A549 (cell line): ENCODE measurements around the gene RGPD4.

Source experiments
- BHLHE40 ChIP-seq: IDR thresholded peaks from 2 replicates; pipeline ENCODE4 v1.6.1; 2012; ENCODE audit warnings: low read depth, low read length, inconsistent platforms
- HDAC2 ChIP-seq: fragments of 200-600 bp; sonication (generic); IDR thresholded peaks from 2 replicates; pipeline ENCODE4 v1.6.1; 2016
- MAFK ChIP-seq: fragments of 450-650 bp; IDR thresholded peaks from 2 replicates; pipeline ENCODE4 v1.6.1; 2014; ENCODE audit not compliant: partially characterized antibody
- MYC ChIP-seq: IDR thresholded peaks from 2 replicates; pipeline ENCODE4 v1.6.1; 2012; ENCODE audit warnings: mild to moderate bottlenecking, inconsistent platforms, low read length, improper control_type of control experiment, borderline replicate concordance
- NR3C1 ChIP-seq: fragments of >200 bp; sonication (Bioruptor Twin); formaldehyde crosslinking; IDR thresholded peaks from 3 replicates; pipeline ENCODE4 v1.6.1; 2017
- POLR2A ChIP-seq: IDR thresholded peaks from 2 replicates; pipeline ENCODE4 v1.6.1; 2012; ENCODE audit warnings: mild to moderate bottlenecking, low read length
- RAD21 ChIP-seq, 2 experiments: fragments of >200 bp in 1 of 2; sonication (Bioruptor Twin) in 1 of 2; formaldehyde crosslinking in 1 of 2; IDR thresholded peaks in 1 of 2; conservative IDR thresholded peaks in 1 of 2; 2 replicates in 1 of 2; 3 replicates in 1 of 2; pipeline ENCODE4 v1.6.1; 2012 to 2018; ENCODE audit warnings: inconsistent platforms in 1 of 2
- RFX5 ChIP-seq: fragments of 450-650 bp; IDR thresholded peaks from 2 replicates; pipeline ENCODE4 v1.7.1; 2014; ENCODE audit warnings: antibody characterized with exemption, mild to moderate bottlenecking, moderate library complexity
- TF ChIP-seq, protein P1 (sequence below): fragments of >200 bp; sonication (Bioruptor Twin); formaldehyde crosslinking; IDR thresholded peaks from 3 replicates; pipeline ENCODE4 v1.5.1; 2016
- TF ChIP-seq, protein P2 (sequence below): fragments of >200 bp; sonication (Bioruptor Twin); formaldehyde crosslinking; IDR thresholded peaks from 2 replicates; pipeline ENCODE4 v1.6.1; 2016
- TF ChIP-seq, protein P3 (sequence below): fragments of 200-600 bp; sonication (generic); IDR thresholded peaks from 2 replicates; pipeline ENCODE4 v1.6.1; 2016; ENCODE audit warnings: antibody characterized with exemption, mild to moderate bottlenecking, moderate library complexity
- TF ChIP-seq, protein P4 (sequence below): IDR thresholded peaks from 2 replicates; pipeline ENCODE4 v1.6.1; 2012
- TF ChIP-seq, protein P5 (sequence below): fragments of 150-350 bp; IDR thresholded peaks from 2 replicates; pipeline ENCODE4 v1.6.1; 2014; ENCODE audit warnings: low read depth, mild to moderate bottlenecking, low read length
- TF ChIP-seq, protein P6 (sequence below): fragments of 450-650 bp; IDR thresholded peaks from 2 replicates; pipeline ENCODE4 v1.6.1; 2014; ENCODE audit warnings: antibody characterized with exemption

DNA sequence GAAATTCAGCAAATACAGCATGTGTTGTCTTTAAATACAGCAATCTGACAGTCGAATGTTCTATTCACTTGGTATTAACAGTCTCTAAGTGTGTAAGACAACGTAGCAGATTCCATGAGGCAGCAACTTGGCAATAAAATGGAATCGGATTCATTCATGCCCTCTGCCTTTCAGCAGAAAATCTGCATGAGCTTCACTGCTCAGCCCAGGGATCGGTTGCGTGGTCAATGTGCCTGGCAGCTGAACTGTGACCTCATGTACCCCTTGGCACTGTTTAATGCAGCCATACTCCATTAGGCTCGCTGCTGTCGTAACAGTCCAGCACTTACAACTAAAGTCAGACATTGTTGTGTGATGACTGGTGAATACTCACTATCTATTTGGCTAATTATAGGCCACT is 17.7 kb upstream of the RGPD4 start:
- TF ChIP-seq POLR2A: no peak
- no peak for TF ChIP-seq NR3C1
- TF ChIP-seq, protein P1, sequence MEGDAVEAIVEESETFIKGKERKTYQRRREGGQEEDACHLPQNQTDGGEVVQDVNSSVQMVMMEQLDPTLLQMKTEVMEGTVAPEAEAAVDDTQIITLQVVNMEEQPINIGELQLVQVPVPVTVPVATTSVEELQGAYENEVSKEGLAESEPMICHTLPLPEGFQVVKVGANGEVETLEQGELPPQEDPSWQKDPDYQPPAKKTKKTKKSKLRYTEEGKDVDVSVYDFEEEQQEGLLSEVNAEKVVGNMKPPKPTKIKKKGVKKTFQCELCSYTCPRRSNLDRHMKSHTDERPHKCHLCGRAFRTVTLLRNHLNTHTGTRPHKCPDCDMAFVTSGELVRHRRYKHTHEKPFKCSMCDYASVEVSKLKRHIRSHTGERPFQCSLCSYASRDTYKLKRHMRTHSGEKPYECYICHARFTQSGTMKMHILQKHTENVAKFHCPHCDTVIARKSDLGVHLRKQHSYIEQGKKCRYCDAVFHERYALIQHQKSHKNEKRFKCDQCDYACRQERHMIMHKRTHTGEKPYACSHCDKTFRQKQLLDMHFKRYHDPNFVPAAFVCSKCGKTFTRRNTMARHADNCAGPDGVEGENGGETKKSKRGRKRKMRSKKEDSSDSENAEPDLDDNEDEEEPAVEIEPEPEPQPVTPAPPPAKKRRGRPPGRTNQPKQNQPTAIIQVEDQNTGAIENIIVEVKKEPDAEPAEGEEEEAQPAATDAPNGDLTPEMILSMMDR: no peak
- TF ChIP-seq, protein P2, sequence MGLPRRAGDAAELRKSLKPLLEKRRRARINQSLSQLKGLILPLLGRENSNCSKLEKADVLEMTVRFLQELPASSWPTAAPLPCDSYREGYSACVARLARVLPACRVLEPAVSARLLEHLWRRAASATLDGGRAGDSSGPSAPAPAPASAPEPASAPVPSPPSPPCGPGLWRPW: no peak
- no peak for TF ChIP-seq MYC
- no peak for TF ChIP-seq RAD21 (conservative IDR thresholded peaks at IDR 0.05 in 1 of 2, IDR thresholded peaks at IDR 0.05 in 1 of 2)
- TF ChIP-seq, protein P3, sequence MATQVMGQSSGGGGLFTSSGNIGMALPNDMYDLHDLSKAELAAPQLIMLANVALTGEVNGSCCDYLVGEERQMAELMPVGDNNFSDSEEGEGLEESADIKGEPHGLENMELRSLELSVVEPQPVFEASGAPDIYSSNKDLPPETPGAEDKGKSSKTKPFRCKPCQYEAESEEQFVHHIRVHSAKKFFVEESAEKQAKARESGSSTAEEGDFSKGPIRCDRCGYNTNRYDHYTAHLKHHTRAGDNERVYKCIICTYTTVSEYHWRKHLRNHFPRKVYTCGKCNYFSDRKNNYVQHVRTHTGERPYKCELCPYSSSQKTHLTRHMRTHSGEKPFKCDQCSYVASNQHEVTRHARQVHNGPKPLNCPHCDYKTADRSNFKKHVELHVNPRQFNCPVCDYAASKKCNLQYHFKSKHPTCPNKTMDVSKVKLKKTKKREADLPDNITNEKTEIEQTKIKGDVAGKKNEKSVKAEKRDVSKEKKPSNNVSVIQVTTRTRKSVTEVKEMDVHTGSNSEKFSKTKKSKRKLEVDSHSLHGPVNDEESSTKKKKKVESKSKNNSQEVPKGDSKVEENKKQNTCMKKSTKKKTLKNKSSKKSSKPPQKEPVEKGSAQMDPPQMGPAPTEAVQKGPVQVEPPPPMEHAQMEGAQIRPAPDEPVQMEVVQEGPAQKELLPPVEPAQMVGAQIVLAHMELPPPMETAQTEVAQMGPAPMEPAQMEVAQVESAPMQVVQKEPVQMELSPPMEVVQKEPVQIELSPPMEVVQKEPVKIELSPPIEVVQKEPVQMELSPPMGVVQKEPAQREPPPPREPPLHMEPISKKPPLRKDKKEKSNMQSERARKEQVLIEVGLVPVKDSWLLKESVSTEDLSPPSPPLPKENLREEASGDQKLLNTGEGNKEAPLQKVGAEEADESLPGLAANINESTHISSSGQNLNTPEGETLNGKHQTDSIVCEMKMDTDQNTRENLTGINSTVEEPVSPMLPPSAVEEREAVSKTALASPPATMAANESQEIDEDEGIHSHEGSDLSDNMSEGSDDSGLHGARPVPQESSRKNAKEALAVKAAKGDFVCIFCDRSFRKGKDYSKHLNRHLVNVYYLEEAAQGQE: no peak
- no peak for TF ChIP-seq MAFK
- TF ChIP-seq, protein P4, sequence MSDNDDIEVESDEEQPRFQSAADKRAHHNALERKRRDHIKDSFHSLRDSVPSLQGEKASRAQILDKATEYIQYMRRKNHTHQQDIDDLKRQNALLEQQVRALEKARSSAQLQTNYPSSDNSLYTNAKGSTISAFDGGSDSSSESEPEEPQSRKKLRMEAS: no peak
- TF ChIP-seq HDAC2: no peak
- TF ChIP-seq, protein P5, sequence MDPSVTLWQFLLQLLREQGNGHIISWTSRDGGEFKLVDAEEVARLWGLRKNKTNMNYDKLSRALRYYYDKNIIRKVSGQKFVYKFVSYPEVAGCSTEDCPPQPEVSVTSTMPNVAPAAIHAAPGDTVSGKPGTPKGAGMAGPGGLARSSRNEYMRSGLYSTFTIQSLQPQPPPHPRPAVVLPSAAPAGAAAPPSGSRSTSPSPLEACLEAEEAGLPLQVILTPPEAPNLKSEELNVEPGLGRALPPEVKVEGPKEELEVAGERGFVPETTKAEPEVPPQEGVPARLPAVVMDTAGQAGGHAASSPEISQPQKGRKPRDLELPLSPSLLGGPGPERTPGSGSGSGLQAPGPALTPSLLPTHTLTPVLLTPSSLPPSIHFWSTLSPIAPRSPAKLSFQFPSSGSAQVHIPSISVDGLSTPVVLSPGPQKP: no peak
- TF ChIP-seq, protein P6, sequence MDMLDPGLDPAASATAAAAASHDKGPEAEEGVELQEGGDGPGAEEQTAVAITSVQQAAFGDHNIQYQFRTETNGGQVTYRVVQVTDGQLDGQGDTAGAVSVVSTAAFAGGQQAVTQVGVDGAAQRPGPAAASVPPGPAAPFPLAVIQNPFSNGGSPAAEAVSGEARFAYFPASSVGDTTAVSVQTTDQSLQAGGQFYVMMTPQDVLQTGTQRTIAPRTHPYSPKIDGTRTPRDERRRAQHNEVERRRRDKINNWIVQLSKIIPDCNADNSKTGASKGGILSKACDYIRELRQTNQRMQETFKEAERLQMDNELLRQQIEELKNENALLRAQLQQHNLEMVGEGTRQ: no peak
- no peak for TF ChIP-seq BHLHE40
- TF ChIP-seq RFX5: no peak
